ENCODE measurements around the gene HRH1.

HRH1 gene

GRCh38 chr3:11300970-11301369 is 146.7 kb downstream of the HRH1 start:
- Histone ChIP-seq H3K4me1 (ENCODE audit: control insufficient read depth, insufficient read depth, low read length) (no peaks in the 10 kb centered on the region), H3K27me3 (ENCODE audit: control insufficient read depth in 1 of 2, insufficient read depth in 2 of 2, low read length in 2 of 2) (no peaks in the 10 kb centered on the region), H3K9me3 (ENCODE audit: control insufficient read depth in 2 of 2, low read length in 2 of 2) (no peaks in the 10 kb centered on the region), H3K4me3 (ENCODE audit: low read length in 2 of 2) (no peak overlapping the region), H3K36me3 (ENCODE audit: control insufficient read depth in 2 of 2, insufficient read depth in 2 of 2, low read length in 2 of 2) (peaks cover 14 to 21% of the 10 kb centered on the region in 2 donors), H3K9ac (ENCODE audit: low read length in 2 of 2) (no peak overlapping the region), H3K27ac (ENCODE audit: low read length) (no peak overlapping the region)

- H3K9ac ChIP-seq (ENCODE audit: low read length in 2 of 2) = no peak overlapping the region
- H3K36me3 ChIP-seq (ENCODE audit: control insufficient read depth in 2 of 2, insufficient read depth in 2 of 2, low read length in 2 of 2) = peaks cover 20 to 28% of the 10 kb centered on the region in 2 donors
- no peaks in the 10 kb centered on the region for H3K27me3 ChIP-seq (ENCODE audit: control insufficient read depth in 1 of 2, insufficient read depth in 2 of 2, low read length in 2 of 2)
- H3K4me3 ChIP-seq (ENCODE audit: low read length in 2 of 2) = no peak overlapping the region
- H3K27ac ChIP-seq (ENCODE audit: low read length) = no peak overlapping the region
- no peaks in the 10 kb centered on the region for H3K9me3 ChIP-seq (ENCODE audit: control insufficient read depth in 2 of 2, low read length in 2 of 2)
- H3K4me1 ChIP-seq (ENCODE audit: control insufficient read depth, insufficient read depth, low read length) = no peaks in the 10 kb centered on the region
Observed at GRCh38 chr3:11302444-11302843, 148.2 kb downstream of the HRH1 start.

DNA sequence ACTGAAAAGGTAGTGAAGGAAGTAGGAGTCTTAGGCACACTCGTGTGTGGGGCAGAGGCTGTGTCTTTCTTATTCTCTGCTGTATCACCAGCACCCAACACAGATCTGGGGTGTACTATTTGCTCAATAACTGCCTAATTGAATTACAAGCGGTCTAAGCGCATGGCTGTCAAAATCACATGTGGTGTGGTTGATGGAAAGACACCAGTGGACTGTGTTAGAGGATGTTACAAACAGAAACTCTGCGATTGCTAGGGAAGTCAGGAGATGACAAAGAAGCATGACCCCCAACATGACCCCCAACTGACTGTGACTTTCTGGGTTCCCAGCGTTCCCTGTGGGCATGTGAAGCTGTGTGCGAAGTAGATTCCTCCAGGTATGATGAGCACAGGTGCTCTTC is 149.9 kb downstream of the HRH1 start:
- Histone ChIP-seq H3K4me1 (ENCODE audit: control insufficient read depth, insufficient read depth, low read length) (no peaks in the 10 kb centered on the region), H3K36me3 (ENCODE audit: control insufficient read depth in 2 of 2, insufficient read depth in 2 of 2, low read length in 2 of 2) (peaks cover 32 to 43% of the 10 kb centered on the region in 2 donors), H3K4me3 (ENCODE audit: low read length in 2 of 2) (no peak overlapping the region), H3K27me3 (ENCODE audit: control insufficient read depth in 1 of 2, insufficient read depth in 2 of 2, low read length in 2 of 2) (no peaks in the 10 kb centered on the region), H3K9me3 (ENCODE audit: control insufficient read depth in 2 of 2, low read length in 2 of 2) (no peaks in the 10 kb centered on the region), H3K9ac (ENCODE audit: low read length in 2 of 2) (no peak overlapping the region), H3K27ac (ENCODE audit: low read length) (no peak overlapping the region)

DNA sequence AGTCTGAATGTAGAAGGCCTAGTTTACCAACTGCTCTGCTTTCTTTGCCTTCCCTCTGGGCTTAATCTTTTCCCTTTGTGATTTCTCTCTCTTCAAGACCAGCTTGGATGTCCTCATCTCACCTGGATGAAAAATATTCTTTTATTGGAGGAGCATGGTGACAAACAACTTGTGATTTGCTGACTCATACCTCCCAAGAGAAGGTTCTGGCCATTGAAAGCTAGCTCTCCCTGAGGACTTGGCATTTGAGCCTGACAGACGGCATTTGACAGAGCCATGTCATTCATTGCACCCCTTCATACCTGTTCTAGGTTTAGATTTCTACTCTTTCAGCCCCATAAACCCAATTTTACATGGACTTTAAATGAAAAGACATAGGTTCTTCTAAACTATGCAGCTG is 151.2 kb downstream of the HRH1 start:
- Histone ChIP-seq H3K4me3 (ENCODE audit: low read length in 2 of 2) (no peak overlapping the region), H3K9ac (ENCODE audit: low read length in 2 of 2) (no peak overlapping the region), H3K4me1 (ENCODE audit: control insufficient read depth, insufficient read depth, low read length) (no peaks in the 10 kb centered on the region), H3K36me3 (ENCODE audit: control insufficient read depth in 2 of 2, insufficient read depth in 2 of 2, low read length in 2 of 2) (peaks cover 39 to 40% of the 10 kb centered on the region in 2 donors), H3K27ac (ENCODE audit: low read length) (no peak overlapping the region), H3K9me3 (ENCODE audit: control insufficient read depth in 2 of 2, low read length in 2 of 2) (no peaks in the 10 kb centered on the region), H3K27me3 (ENCODE audit: control insufficient read depth in 1 of 2, insufficient read depth in 2 of 2, low read length in 2 of 2) (no peaks in the 10 kb centered on the region)

DNA sequence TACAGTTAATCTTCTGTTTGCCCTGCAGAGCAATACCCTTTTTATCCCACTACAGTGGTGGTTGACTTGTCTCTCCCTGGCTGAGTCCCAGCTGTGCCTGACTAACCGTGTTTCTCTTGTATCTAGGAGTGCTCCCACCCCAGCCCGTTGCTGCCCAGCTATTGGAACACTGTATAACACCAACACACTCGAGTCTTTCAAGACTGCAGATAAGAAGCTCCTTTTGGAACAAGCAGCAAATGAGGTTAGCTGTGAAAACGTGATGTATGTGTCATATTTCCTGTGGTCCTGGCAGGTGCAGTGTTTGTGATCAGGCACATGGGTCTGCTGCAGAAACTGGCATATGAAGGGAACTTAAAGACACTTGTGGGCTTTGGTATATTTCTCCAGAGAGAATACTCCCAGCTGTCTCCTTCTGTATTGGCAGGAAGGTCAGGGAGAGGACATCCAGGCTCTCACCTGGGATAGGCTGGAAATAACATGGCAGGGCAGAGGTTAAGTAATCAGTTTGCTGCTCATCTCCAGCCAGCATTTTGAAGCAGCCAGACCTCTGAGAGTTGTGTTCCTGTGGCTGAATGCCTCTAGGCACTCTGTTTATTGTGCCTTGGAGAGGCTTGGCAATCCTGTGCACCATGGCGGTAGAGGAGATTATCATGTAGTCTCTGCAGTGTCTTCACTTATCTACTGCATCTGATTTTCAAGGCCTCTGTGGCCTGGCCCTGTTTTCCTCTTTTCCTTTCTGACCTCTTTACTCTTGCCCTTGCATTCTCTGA is 152.7 kb downstream of the HRH1 start:
- Histone ChIP-seq H3K4me1 (ENCODE audit: control insufficient read depth, insufficient read depth, low read length) (no peaks in the 10 kb centered on the region), H3K36me3 (ENCODE audit: control insufficient read depth in 2 of 2, insufficient read depth in 2 of 2, low read length in 2 of 2) (peaks cover 41 to 43% of the 10 kb centered on the region in 2 donors), H3K27ac (ENCODE audit: low read length) (no peak overlapping the region), H3K9ac (ENCODE audit: low read length in 2 of 2) (no peak overlapping the region), H3K9me3 (ENCODE audit: control insufficient read depth in 2 of 2, low read length in 2 of 2) (no peaks in the 10 kb centered on the region), H3K27me3 (ENCODE audit: control insufficient read depth in 1 of 2, insufficient read depth in 2 of 2, low read length in 2 of 2) (no peaks in the 10 kb centered on the region), H3K4me3 (ENCODE audit: low read length in 2 of 2) (no peak overlapping the region)

DNA sequence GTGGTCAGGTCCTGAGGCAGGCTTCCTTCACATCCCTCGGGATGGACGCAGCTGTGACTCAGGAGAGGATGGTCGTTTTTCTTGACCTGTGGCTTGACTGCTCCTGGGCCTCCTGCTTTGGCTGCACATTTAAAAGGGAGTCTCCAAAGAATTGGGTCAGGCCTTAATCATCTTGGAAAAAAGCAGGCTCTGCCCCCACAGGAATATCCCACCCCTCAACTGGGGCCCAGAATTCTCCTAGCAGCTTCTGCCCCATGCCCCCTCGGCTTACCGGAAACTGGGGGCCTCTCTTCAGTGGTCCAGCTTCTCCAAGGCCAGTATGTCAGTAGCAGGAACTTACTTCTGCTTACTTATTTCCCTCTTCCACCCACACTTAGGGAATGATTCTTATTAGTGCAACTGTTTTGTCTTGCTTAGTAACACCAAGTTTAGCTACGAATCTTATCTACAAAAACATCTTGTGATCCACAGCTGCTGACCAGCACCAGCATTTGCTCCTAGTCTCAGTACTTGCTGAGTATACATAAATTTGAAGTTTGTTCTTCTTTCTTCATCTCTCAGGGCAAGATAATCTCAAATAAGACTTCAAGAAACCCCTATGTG is 153.6 kb downstream of the HRH1 start:
- Histone ChIP-seq H3K36me3 (ENCODE audit: control insufficient read depth in 2 of 2, insufficient read depth in 2 of 2, low read length in 2 of 2) (peaks cover 40 to 48% of the 10 kb centered on the region in 2 donors), H3K9ac (ENCODE audit: low read length in 2 of 2) (no peak overlapping the region), H3K4me3 (ENCODE audit: low read length in 2 of 2) (no peak overlapping the region), H3K27ac (ENCODE audit: low read length) (no peak overlapping the region), H3K9me3 (ENCODE audit: control insufficient read depth in 2 of 2, low read length in 2 of 2) (no peaks in the 10 kb centered on the region), H3K27me3 (ENCODE audit: control insufficient read depth in 1 of 2, insufficient read depth in 2 of 2, low read length in 2 of 2) (no peaks in the 10 kb centered on the region), H3K4me1 (ENCODE audit: control insufficient read depth, insufficient read depth, low read length) (no peaks in the 10 kb centered on the region)

DNA sequence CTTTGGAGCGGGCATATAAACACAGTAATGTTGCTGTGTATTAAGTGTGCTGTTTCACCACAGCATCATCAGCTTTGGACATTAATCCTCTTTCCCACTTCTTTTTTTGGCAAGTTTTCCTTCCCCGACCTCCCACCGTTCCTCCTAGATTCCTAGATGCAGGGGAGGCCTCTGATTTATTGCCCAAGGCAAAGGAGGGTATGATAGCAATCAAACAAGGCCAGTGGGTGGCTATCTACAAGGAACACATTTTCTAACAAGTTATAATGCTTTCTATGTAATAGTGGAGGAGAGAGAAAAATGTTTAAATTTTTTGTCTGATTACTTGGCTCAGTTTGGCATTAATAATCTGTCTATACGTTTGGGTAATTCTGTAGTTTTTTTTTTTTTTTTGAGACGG is 156.0 kb downstream of the HRH1 start:
- H3K27ac ChIP-seq (ENCODE audit: low read length) = no peak overlapping the region
- H3K9ac ChIP-seq (ENCODE audit: low read length in 2 of 2) = no peak overlapping the region
- H3K4me3 ChIP-seq (ENCODE audit: low read length in 2 of 2) = no peak overlapping the region
- peaks cover 45 to 59% of the 10 kb centered on the region in 2 donors for H3K36me3 ChIP-seq (ENCODE audit: control insufficient read depth in 2 of 2, insufficient read depth in 2 of 2, low read length in 2 of 2)
- H3K27me3 ChIP-seq (ENCODE audit: control insufficient read depth in 1 of 2, insufficient read depth in 2 of 2, low read length in 2 of 2) = no peaks in the 10 kb centered on the region
- H3K9me3 ChIP-seq (ENCODE audit: control insufficient read depth in 2 of 2, low read length in 2 of 2) = no peaks in the 10 kb centered on the region
- no peaks in the 10 kb centered on the region for H3K4me1 ChIP-seq (ENCODE audit: control insufficient read depth, insufficient read depth, low read length)

GRCh38 chr3:11312166-11312565 is 157.9 kb downstream of the HRH1 start:
- Histone ChIP-seq H3K9ac (ENCODE audit: low read length in 2 of 2) (no peak overlapping the region), H3K9me3 (ENCODE audit: control insufficient read depth in 2 of 2, low read length in 2 of 2) (no peaks in the 10 kb centered on the region), H3K4me3 (ENCODE audit: low read length in 2 of 2) (no peak overlapping the region), H3K27me3 (ENCODE audit: control insufficient read depth in 1 of 2, insufficient read depth in 2 of 2, low read length in 2 of 2) (no peaks in the 10 kb centered on the region), H3K36me3 (ENCODE audit: control insufficient read depth in 2 of 2, insufficient read depth in 2 of 2, low read length in 2 of 2) (peaks cover 44 to 65% of the 10 kb centered on the region in 2 donors), H3K27ac (ENCODE audit: low read length) (no peak overlapping the region), H3K4me1 (ENCODE audit: control insufficient read depth, insufficient read depth, low read length) (no peaks in the 10 kb centered on the region)

Measured in stomach smooth muscle (tissue), 2 donors.